Esophagus mucosa (tissue), 1 donor: ENCODE results near the gene SYTL2. TPM values are rescaled to one million over a fixed set of nuclear protein-coding genes. Genes with fewer than 3 reads are reported as not detected.
A peak's percentile ranks its signal among the peaks of the same experiment; 100 is the strongest.

Source experiments
- ATAC-seq: fragments of 200-7000 bp; cut with Tn5 transposase; one replicate; pipeline ENCODE4 v1.9.1; 2020
- total RNA-seq: library from RNA; stranded (reverse); gene quantifications from one replicate; pipeline ENCODE4 v1.2.4, GENCODE V29; 2023
- donor health status: DM: yes; HTN: yes; CAD: no.

Gene SYTL2
- total RNA-seq, 1 donor from 2014 or later: 4.9 TPM

GRCh38 chr11:85826116-85826855 is 15.3 kb upstream of the SYTL2 start:
- ATAC-seq: no peak

GRCh38 chr11:85825616-85826015 is 14.7 kb upstream of the SYTL2 start:
- no peak for ATAC-seq

GRCh38 chr11:85823816-85824215 is 12.9 kb upstream of the SYTL2 start:
- ATAC-seq: no peak

GRCh38 chr11:85822814-85823213 is 11.9 kb upstream of the SYTL2 start:
- ATAC-seq: no peak

GRCh38 chr11:85821636-85822035 is 10.7 kb upstream of the SYTL2 start:
- ATAC-seq: peak; percentile 87

GRCh38 chr11:85819441-85819840 is 8.5 kb upstream of the SYTL2 start:
- ATAC-seq: no peak

- no peak for ATAC-seq
Observed at GRCh38 chr11:85815186-85815931, 4.4 kb upstream of the SYTL2 start.

- peak; percentile 61 for ATAC-seq
Observed at GRCh38 chr11:85813721-85814120, 2.8 kb upstream of the SYTL2 start.

- ATAC-seq: no peak
Observed at GRCh38 chr11:85811624-85812023, 683 bp upstream of the SYTL2 start.

- ATAC-seq: no peak
Observed at GRCh38 chr11:85810521-85810870, 445 bp downstream of the SYTL2 start.

GRCh38 chr11:85809863-85810262 is 1.1 kb downstream of the SYTL2 start:
- ATAC-seq: no peak

GRCh38 chr11:85809191-85809590 is 1.8 kb downstream of the SYTL2 start:
- no peak for ATAC-seq

GRCh38 chr11:85806876-85807275 is 4.1 kb downstream of the SYTL2 start:
- peak; percentile 70 for ATAC-seq

GRCh38 chr11:85806016-85806415 is 4.9 kb downstream of the SYTL2 start:
- no peak for ATAC-seq

- ATAC-seq: no peak
Observed at GRCh38 chr11:85805387-85805786, 5.6 kb downstream of the SYTL2 start.

- no peak for ATAC-seq
Observed at GRCh38 chr11:85803920-85804319, 7.0 kb downstream of the SYTL2 start.

- no peak for ATAC-seq
Observed at GRCh38 chr11:85803303-85803702, 7.6 kb downstream of the SYTL2 start.

- no peak for ATAC-seq
Observed at GRCh38 chr11:85801527-85801926, 9.4 kb downstream of the SYTL2 start.

GRCh38 chr11:85800595-85801342 is 10.2 kb downstream of the SYTL2 start:
- ATAC-seq: no peak

- ATAC-seq: no peak
Observed at GRCh38 chr11:85799142-85799541, 11.8 kb downstream of the SYTL2 start.

- no peak for ATAC-seq
Observed at GRCh38 chr11:85798361-85798760, 12.6 kb downstream of the SYTL2 start.

GRCh38 chr11:85795712-85796487 is 15.0 kb downstream of the SYTL2 start:
- ATAC-seq: no peak
